ENCODE measurements around the gene ARHGAP26.
"Not testable (repeated sequence)": the region's sequence is repeated elsewhere in the genome, so short reads cannot be mapped to it uniquely, and the experiment has no call there.

Gene ARHGAP26

DNA sequence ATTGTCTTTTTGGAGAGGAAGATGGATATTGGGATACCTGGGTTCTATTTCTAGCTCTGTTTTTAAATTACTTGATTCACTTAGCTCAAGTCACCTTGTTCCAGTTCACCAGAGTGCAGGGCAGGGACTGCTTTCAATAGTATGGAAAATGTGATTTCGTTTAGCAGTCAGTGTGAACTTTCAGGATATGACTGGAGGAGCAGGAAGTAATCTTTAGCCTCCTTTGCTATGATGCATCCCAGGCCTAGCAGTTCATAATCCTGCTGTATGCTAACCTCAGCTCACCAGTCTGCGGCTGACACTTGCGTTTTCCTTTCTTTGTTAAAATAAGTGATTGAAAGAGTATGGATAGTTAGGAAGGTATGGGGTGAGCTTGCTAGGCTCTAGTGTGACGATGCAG, 169.7 kb downstream of the ARHGAP26 start:
- DNase-seq, result no peak

DNA sequence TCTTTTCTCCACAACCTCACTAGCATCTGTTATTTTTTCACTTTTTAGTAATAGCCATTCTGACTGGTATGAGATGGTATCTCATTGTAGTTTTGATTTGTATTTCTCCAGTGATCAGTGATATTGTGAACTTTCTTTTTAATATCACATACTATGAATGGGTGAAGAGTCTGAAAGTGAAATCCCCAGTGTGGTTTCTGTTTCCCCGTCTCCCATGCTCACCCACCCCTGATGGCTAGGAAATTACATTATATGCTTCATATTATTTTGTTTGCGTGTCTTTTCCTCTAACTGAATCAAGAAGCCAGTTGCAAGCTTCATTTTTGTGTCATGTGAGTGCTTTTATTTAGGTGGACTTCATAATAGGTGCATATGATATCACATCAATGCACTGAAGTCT, 171.1 kb downstream of the ARHGAP26 start:
- DNase-seq, result no peak

DNA sequence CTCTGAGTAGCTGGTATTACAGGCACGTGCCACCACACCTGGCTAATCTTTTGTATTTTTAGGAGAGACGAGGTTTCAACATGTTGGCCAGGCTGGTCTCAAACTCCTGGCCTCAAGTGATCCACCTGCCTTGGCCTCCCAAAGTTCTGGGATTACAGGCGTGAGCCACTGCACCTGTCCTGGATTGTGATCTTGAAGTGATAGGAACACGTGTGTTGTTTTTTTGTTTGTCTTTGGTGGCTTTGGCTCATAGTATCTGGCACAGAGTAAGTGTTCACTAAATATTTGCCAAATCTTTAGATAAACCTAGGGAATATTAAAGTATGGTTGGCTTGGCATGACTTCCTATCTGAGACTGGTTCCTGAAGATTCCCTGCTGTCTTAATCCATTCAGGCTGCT, 172.7 kb downstream of the ARHGAP26 start:
- no peak for DNase-seq

DNA sequence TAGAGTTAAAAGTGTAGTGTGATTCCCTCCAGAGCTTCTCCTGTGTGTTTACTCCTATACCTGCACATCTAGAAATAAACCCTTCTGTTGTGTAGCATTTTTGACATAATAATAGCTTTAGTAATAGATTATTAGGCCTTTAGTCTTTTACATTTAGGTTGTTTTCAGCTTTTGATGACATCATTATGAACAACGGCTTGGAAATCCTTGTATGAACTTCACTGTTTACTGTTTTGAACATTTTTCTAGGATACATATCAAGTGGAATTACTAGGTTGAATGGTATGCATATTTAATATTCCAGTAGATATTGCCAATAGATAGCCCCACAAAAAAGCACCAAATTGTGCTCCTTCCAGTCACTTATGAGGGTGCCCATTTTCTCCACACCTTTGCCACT, 174.0 kb downstream of the ARHGAP26 start:
- DNase-seq, result no peak

DNA sequence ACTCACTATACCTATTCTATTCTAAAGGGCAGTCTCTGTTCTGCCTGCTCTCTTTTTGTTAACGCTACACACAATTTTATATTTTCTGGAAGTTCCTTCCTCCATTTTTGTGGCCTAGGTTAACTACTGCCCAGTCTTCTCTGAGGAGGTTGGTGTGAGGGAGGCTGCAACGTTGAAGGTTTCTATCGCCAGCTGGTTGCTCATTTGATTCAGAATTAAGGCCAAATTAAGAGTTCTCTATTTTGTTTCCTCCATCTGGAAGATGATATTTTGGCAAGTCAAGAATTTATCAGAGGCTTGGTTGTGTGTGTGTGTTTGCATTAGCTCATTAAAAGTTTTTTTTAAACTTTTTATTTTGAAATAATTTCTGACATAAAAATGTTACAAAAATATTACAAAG, 175.1 kb downstream of the ARHGAP26 start:
- no peak for DNase-seq

DNA sequence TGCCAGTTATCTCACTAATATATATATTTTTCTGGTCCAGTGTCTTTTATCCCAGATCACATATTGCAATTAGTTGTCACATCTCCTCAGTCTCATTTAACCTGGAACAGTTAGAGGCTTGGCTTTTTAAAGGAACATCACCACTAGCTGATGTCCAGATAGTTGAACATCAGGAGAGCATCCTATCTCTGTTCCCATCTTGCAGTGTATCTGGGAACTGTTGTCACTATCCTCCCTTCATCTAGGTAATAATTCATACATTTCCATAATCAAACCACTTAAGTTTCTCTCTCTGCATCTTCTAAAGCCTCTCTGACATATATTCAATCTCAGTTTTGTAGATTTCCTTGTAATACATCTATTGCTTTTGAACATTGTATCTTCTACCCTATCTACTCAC, 175.7 kb downstream of the ARHGAP26 start:
- no peak for DNase-seq

DNA sequence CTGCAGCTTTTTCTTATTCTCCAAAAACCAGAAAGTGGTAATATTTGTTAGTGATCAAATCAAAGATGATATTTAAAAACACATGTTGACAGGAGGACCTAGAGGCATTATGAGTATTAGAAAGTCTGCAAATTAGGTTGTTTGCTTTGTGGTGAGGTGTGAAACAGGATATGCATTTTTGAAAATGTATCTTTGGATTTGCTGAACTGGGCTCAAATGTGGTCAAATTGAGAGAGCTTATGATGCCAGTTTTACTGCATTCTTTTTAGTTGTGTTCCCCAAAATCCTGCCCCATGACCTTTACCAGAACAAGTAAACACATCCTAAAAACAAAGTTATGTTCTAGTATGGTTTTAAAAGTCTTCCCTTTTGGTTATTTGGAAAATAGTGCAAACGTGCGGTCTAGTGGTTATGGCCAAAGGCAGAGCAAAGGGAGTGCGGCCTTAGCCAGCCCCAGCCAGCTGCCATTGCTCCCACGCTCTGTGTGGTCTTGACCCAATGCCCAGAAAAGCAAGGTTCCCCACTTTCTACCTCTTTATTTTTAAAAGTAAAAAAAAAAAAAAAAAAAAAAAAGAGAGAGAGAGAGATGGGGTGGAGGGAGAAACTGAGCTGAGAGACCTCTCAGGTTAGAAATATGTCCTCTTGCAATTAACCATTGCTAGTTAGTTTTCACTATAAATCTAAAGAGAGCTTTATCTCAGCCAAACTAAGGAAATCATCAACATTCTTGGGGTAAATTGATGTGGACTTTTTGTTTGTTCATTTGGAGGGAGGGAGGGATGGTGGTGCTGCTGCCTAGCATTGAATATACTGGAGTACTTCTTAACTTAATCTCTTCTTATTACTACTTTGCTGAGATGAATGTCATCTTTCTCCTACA, 176.6 kb downstream of the ARHGAP26 start:
- no peak for DNase-seq

DNA sequence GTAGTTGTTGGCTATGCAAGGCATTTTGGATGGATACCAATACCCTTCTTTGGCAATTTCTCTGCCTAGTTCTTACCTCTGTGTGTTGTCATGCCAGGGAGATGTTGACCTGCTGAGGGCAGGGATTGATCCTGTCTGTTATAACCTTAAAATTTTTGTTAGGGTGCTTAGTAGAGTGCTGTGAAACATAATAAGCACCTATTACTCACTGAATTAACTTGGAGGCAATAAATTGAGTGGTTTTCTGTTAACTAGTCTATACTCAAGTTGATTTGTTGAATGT, 177.2 kb downstream of the ARHGAP26 start:
- DNase-seq, result no peak

DNA sequence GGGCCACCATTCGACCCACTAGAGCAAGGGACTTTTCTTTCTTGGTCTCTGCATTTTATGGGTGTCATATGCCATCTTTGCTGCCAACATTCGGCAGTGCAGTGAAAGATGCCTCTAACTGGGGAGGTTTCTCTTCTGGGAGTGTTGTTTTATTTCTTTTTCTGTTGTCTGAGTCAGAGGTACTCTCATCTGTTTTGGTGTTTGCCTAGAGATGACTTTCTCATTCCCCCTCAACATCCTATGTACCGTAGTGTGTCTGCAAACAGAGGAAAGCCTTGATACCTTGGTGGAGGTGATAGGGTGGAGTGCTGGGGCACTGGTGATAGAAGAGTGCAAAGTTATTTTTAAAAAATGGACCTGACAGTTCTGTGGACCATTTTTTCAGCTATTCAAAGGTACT, 182.1 kb downstream of the ARHGAP26 start:
- DNase-seq, result no peak

DNA sequence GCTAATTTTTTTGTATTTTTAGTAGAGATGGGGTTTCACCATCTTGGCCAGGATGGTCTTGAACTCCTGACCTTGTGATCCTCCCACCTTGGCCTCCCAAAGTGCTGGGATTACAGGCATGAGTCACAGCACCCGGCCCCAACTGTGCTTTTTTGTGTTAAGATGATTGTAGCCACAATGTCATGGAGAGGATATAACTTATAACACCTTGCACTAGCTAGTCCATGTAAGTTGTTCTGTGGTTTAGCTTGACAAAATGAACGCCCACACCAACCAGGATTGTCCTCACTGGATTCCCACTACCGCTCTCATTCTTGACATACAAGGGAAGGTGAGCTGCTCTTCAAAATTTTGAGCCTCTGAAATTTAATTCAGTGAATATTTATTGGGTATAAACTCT, 182.7 kb downstream of the ARHGAP26 start:
- not testable (repeated sequence) for DNase-seq

DNA sequence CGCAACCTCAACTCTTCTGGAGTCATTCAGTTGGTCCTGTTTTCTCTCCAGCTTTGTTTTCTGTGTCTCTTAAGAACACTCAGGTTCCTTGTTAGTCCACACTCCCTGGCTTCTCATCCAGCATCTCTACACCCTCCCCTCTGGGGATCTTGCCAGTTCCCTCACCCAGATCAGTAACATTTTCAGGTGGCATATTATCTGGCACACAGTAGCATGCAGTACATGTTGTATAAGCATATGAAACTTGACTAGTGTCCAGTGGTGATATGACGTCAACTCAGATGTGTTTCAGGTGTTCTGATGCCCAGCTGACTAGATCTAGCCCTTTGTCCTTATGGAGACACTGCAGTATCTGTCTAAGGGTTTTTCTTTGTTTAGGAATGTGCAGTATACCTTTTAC, 184.3 kb downstream of the ARHGAP26 start:
- no peak for DNase-seq

DNA sequence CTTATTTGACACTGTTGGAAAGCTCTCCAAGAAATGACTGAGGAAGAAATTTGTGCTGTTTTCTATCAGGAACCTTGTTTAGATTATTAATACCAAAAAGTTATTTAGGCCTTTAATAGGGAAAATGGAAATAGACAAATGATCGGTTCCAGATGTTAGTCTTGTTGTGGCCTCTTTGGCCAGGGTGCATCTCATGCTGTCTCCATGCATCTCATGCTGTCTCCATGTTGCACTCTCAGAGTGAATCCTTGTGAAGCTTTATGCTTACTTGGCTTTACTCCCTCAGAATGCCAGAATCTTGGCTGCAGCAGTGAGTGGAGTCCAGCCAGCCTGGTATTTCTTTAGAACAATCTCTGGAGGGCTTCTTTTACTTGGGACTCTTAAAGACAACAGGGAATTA, 185.5 kb downstream of the ARHGAP26 start:
- no peak for DNase-seq

DNA sequence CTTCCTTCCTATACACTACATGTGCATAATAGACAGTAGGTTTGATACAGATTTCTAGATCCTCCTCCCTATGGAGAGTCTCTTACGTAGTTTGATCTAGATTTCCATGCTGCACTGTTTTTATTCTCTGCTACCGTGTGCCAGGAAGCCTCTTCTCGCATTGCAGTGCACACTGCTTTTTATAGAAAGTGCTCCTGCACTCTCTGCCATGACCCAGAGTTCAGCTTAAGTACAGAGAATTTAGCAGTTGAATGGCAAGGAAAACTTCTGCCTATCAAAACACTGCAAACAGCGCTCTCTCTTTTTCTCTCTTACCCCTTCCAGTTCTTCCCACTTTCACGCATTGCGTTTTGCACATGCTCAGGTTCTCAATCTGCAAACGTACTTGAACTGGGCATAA, 187.4 kb downstream of the ARHGAP26 start:
- DNase-seq, result no peak

DNA sequence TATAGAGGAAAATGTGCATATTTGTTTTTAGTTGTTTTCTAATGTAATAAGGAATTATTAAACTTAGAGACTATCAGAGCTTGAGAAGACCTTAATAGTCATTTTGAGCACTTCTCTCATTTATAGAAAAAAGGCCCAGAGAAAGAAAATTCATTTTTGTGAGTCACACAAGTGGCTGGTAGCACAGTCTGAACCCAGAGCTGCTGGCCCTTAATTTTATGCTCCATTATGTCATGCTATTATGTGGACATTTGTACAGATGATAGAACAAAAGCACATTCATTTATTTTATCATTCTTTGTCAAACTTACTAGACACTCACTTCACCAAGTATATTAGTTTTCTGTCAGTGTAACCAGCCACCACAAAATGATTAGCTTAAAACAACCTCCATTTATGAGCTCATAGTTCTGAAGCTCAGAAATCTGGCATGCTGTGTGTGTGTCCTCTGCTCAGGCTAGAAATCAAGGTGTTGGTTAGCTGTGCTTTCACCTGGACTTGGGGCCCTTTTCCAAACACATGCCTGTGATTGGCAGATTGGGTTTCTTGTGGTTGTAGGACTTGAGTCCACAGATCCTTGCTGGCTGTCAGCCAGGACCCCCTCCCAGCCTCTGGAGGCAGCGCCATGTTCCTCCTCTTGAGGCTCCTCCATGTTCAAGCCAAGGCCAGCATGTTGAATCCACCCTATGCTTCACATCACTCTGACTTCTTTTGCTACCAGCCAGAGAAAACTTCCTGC, 188.9 kb downstream of the ARHGAP26 start:
- no peak for DNase-seq

DNA sequence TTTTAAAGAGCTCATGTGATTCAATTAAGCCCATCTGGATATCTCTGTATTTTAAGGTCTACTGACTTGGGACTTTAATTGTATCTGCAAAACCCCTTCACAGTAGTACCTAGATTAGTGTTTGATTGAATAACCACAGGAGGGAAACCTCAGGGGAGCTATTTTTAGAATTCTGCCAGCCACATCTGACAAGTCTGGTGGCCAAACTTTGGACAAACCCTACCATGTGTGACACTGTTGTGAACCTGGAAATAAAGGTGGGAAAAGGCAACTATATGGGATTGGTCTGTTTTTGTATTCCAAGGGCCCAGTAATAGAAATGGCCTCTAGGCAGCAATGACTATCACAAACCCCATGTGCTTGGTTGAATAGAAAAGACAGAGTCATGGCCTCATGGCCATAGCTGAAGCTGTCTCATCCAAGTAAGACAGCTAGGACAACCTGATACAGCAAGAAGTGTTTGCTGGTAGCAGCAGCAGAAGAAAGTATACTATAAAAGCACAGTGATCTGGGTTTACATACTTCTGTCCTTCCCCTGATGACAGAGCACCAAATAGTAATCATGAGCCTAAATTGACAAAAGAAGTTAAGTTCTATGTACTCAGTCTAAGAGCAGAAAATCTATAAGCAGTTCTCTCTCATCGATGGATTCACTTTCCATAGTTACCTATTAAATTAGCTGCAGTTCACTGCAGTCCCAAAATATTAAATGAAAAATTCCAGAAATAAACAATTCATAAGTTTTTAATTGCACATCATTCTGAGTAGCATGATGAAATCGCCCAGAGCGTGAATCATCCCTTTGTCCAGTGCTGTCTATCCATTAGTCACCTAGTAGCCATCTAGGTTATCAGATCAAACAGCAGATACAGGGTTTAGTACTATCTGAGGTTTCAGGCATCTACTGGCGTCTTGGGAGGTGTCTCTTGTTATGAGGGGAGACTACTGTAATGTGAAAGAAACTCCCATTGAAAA, 189.8 kb downstream of the ARHGAP26 start:
- no peak for DNase-seq

DNA sequence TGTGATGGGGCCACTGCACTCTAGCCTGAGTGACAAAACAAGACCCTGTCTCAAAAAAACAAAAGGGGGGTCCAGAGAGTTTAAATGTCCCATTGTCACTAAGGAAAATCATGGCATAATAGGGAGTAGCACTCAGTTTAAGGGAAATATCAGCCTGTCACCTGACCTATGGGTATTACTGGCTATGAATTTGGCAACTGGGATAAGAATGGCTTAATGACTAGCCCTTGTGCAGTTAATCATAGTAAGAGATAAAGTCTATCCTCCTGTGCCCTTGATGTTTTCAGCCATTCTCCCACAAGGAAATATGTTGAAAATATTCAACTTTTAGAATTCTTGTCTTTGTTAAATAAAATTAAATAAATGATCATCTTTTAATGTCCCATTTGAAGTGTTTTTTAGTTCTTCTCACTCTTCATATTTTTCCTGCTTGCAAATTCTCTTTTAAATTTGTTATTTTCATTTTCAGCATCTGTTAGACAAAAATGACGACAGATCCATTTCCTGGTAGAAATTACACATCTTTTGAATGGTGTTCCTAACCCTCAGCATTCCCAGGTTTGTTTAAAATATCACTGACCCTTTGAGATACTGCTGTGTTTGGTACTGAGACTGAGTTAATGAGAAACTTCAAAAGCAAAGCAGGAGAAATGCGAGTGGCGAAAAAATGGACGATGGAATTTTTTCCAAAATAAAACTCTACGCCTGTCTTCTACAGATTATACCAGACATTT, 191.4 kb downstream of the ARHGAP26 start:
- no peak for DNase-seq

DNA sequence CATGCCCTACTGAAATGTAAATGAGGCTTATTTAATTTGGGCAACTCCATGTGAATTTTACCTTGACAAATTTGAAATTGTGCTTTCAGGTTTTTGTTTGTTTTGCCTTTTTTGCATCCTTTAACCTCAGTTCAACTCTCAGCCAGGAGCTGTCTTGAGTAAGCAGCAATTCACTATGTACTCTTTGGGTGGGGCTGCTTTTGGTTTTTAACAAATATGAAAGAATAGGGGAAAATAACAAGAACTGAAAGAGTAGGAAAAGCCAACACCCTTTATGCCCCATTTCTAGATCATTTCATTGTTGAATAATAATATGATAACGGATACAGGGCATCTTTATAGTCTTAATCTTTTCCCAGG, 192.0 kb downstream of the ARHGAP26 start:
- no peak for DNase-seq

DNA sequence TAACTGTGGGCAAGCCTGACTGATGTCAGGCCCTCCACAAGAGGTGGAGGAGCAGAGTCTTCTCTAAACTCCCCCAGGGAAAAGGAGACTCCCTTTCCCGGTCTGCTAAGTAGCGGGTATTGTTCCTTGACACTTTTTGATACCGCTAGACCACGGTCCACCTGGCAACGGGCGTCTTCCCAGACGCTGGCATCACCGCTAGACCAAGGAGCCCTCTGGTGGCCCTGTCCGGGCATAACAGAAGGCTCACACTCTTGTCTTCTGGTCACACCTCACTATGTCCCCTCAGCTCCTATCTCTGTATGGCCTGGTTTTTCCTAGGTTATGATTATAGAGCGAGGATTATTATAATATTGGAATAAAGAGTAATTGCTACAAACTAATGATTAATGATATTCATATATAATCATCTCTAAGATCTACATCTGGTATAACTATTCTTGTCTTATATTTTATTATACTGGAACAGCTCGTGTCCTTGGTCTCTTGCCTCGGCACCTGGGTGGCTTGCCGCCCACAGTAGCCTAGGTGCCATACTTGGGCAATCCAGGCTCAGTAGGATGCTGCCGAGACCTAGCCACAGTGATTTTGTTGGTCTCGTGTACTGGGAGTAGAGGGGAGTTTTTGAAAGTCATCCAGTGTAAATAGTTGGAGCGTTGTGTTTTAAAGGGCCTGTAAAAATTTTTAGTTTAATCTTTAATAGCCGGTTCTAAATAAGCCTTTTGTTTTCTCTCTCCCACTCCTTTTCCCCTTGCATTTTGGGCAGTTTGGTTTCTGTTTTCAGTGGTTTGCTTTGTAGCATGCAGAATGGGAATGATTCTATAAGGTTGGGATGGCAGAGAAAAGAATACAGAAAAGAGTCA, 195.3 kb downstream of the ARHGAP26 start:
- not testable (repeated sequence) for DNase-seq

DNA sequence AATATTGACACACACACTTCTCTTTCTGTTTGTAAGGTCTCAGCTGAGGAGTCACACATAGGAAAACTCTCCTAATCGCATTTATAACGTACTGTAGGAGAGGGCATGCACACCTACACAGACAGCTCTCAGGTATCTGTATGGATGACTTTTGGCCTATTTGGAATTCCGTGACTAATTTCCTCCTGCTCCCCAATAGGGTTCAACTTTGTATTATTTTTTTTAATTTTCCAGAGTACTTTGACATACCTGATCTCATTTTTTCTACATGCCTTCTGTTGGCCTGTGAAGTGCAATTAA, 195.9 kb downstream of the ARHGAP26 start:
- no peak for DNase-seq

DNA sequence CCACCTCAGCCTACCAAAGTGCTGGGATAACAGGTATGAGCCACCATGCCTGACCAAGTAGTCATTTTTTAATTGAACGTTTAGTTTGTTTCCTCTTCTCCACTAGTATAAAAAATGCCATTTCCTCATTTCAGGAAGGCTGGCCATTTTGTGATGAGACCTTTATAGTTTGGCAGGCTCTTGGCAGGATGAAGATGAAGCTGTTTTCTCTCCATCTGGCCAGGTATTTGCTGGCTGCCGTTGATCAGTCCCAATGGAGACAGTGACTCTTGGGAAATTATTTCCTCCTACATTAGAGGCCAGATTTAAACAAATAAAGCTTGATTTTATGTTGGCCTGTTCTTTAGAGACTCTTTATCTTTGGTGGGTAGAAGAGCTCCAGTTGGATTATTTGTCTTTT, 199.0 kb downstream of the ARHGAP26 start:
- DNase-seq, result no peak

DNA sequence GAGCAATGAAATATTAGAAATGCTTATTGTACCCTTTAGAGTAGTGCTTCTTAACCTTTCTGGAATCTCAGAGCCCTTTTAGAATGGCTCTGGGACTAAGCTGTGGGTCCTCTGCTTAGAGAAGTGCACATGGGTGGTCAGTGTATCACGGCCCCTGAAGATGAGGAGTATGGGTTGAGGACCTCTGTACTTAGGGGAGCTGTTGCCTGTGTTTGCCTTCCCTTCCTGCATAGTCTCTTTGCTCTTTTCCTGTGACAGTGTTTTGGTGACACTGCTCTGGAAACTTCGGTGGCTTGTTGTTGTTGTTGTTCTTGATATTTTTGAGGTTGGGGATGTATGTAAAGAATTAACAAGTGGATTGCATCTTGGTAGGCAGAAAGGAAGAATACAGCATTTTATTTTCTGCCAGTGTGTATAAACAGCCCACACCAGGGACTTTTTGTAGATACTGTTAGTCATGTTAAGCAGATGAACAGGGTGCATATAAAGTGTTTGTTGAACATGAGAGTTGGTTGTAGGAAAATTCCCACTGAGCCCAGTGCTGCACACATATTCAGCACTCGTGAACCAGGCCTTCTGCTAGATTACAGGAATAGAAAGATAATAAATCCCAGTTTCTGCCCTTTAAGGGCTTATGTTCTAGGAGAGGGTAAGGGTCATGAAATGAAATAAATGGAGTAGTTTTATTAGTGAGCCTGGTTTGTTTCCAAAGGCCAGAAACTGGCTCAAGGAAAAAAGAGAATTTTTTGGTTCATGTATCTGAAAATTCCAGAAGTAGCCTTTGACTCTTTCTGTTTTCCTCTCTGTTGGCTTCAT, 199.7 kb downstream of the ARHGAP26 start:
- DNase-seq, result no peak
